HepG2 (cell line): ENCODE data around the gene SLC51B. TPM values are rescaled to one million over a fixed set of nuclear protein-coding genes. Genes with fewer than 3 reads are reported as not detected.

ENCODE experiments used
- ARHGAP35 ChIP-seq: sonication (generic); formaldehyde crosslinking; IDR thresholded peaks from 2 replicates; pipeline ENCODE4 v1.9.0; 2022; ENCODE audit warnings: mild to moderate bottlenecking, inconsistent platforms, moderate library complexity, missing genetic modification reagents, borderline replicate concordance
- ATF1 ChIP-seq: IDR thresholded peaks from 2 replicates; pipeline ENCODE4 v1.6.1; 2016; ENCODE audit warnings: mild to moderate bottlenecking, control low read depth
- BORCS8-MEF2B ChIP-seq: sonication (generic); formaldehyde crosslinking; IDR thresholded peaks from 2 replicates; pipeline ENCODE4 v1.8.0; 2022; ENCODE audit warnings: mild to moderate bottlenecking, missing genetic modification reagents
- CREM ChIP-seq, 2 experiments: sonication (generic) in 1 of 2; formaldehyde crosslinking in 1 of 2; IDR thresholded peaks; 2 replicates each; pipeline versions ENCODE4 v1.4.0 to v1.6.1; 2016 to 2020; ENCODE audit warnings: antibody characterized with exemption in 1 of 2, mild to moderate bottlenecking in 1 of 2, missing genetic modification reagents in 1 of 2
- CSRNP1 ChIP-seq: sonication (generic); formaldehyde crosslinking; IDR thresholded peaks from 2 replicates; pipeline ENCODE4 v1.8.1; 2023; ENCODE audit warnings: mild to moderate bottlenecking, missing genetic modification reagents
- FLYWCH1 ChIP-seq: sonication (generic); formaldehyde crosslinking; IDR thresholded peaks from 2 replicates; pipeline ENCODE4 v1.8.1; 2023; ENCODE audit warnings: mild to moderate bottlenecking, missing genetic modification reagents
- GATA4 ChIP-seq: sonication (generic); IDR thresholded peaks from 2 replicates; pipeline ENCODE4 v1.6.1; 2016; ENCODE audit warnings: antibody characterized with exemption, low read depth, borderline replicate concordance
- GPN1 ChIP-seq: sonication (generic); formaldehyde crosslinking; IDR thresholded peaks from 2 replicates; pipeline ENCODE4 v1.5.1; 2020; ENCODE audit warnings: missing genetic modification reagents, borderline replicate concordance
- GTF3A ChIP-seq: sonication (generic); formaldehyde crosslinking; conservative IDR thresholded peaks from 2 replicates; pipeline ENCODE4 v1.4.0; 2020; ENCODE audit warnings: mild to moderate bottlenecking, missing genetic modification reagents
- KAT7 ChIP-seq: IDR thresholded peaks from 2 replicates; pipeline ENCODE4 v1.6.1; 2018; ENCODE audit warnings: borderline replicate concordance, missing compliant biosample characterization
- MEF2D ChIP-seq: sonication (generic); formaldehyde crosslinking; IDR thresholded peaks from 2 replicates; pipeline ENCODE4 v1.5.1; 2020; ENCODE audit warnings: mild to moderate bottlenecking, missing genetic modification reagents
- MIER3 ChIP-seq: IDR thresholded peaks from 2 replicates; pipeline ENCODE4 v1.6.1; 2016; ENCODE audit warnings: missing compliant biosample characterization, borderline replicate concordance
- MIXL1 ChIP-seq: IDR thresholded peaks from 2 replicates; pipeline ENCODE4 v1.6.1; 2016
- PBX3 ChIP-seq: sonication (generic); formaldehyde crosslinking; IDR thresholded peaks from 2 replicates; pipeline ENCODE4 v1.8.1; 2023; ENCODE audit warnings: missing genetic modification reagents, inconsistent platforms, borderline replicate concordance
- PCBP2 ChIP-seq: fragments of 200-400 bp; formaldehyde crosslinking; optimal IDR thresholded peaks from 2 replicates; pipeline ENCODE3; 2018; ENCODE audit warnings: low read length, low read depth; ENCODE audit not compliant: poor library complexity, severe bottlenecking
- PPARG ChIP-seq: conservative IDR thresholded peaks from 2 replicates; pipeline ENCODE4 v1.6.1; 2016; ENCODE audit warnings: missing biosample characterization, missing genetic modification reagents
- ZGPAT ChIP-seq: IDR thresholded peaks from 2 replicates; pipeline ENCODE4 v1.6.1; 2016; ENCODE audit warnings: mild to moderate bottlenecking
- ZHX1 ChIP-seq: sonication (generic); formaldehyde crosslinking; IDR thresholded peaks from 2 replicates; pipeline ENCODE4 v1.8.1; 2022; ENCODE audit warnings: low read depth, mild to moderate bottlenecking, missing genetic modification reagents
- ZNF567 ChIP-seq: sonication (generic); formaldehyde crosslinking; IDR thresholded peaks from 2 replicates; pipeline ENCODE4 v1.8.1; 2023; ENCODE audit warnings: mild to moderate bottlenecking, missing genetic modification reagents, borderline replicate concordance
- ZNF652 ChIP-seq: IDR thresholded peaks from 2 replicates; pipeline ENCODE4 v1.6.1; 2016; ENCODE audit warnings: low read depth, borderline replicate concordance
- ZNF83 ChIP-seq: sonication (generic); formaldehyde crosslinking; IDR thresholded peaks from 2 replicates; pipeline ENCODE4 v1.4.0; 2020; ENCODE audit warnings: missing genetic modification reagents, mild to moderate bottlenecking, borderline replicate concordance
- ZNF879 ChIP-seq: sonication (generic); formaldehyde crosslinking; IDR thresholded peaks from 2 replicates; pipeline ENCODE4 v1.8.1; 2023; ENCODE audit warnings: missing genetic modification reagents
- polyA plus RNA-seq, 8 experiments: library from polyadenylated mRNA; depleted of rRNA in 3 of 8; stranded (reverse) in 7 of 8; unstranded in 1 of 8; fragments of >200 nt; fragmentation: Illumina TruSeq in 4 of 8; extraction: Trizol in 4 of 8; gene quantifications; 2 replicates each; pipeline versions ENCODE4 v1.2.1 to v1.2.3, GENCODE V29; 2011 to 2016; ENCODE audit warnings: low read depth in 4 of 8, missing spikeins in 1 of 8, mixed read lengths in 1 of 8; ENCODE audit not compliant: insufficient read depth in 1 of 8
- total RNA-seq, 5 experiments: library from RNA; depleted of rRNA; stranded (reverse); fragments of >200 nt; fragmentation: Illumina TruSeq; extraction: Trizol; gene quantifications; 2 replicates each; pipeline ENCODE4 v1.2.3, GENCODE V29; 2016; ENCODE audit warnings: low read depth in 1 of 5

The SLC51B gene
- total and polyA plus RNA-seq, 2 of the 13 experiments (the other 11 are each of a cell fraction or from before 2014, with no cell fraction given) = 14.9 to 17.1 TPM

GRCh38 chr15:65032801-65033537 lies 12.2 kb upstream of the SLC51B start (continued):
- no peak for TF ChIP-seq PCBP2
- TF ChIP-seq MEF2D = peak; percentile 14; the same call in 1 of the 2 replicates
- 0 out of 2 replicates have a peak, but pooled peaks have one; percentile 38 for TF ChIP-seq ZHX1 (CRISPR knock-in tag)
- peak; percentile 20; the same call in 1 of the 2 replicates for TF ChIP-seq GATA4
- peak; percentile 55; the same call in 1 of the 2 replicates for TF ChIP-seq CREM (IDR thresholded peaks at IDR 0.05)
- no peak for TF ChIP-seq CREM (CRISPR knock-in tag; IDR thresholded peaks at IDR 0.05)
- TF ChIP-seq ZNF567 (CRISPR knock-in tag) = 0 out of 2 replicates have a peak, but pooled peaks have one; percentile 67
- no peak for TF ChIP-seq ZNF652 (CRISPR knock-in tag)
- TF ChIP-seq PBX3 (CRISPR knock-in tag) = no peak
- 0 out of 2 replicates have a peak, but pooled peaks have one; percentile 29 for TF ChIP-seq CSRNP1 (CRISPR knock-in tag)
- peak; percentile 58; the same call in 1 of the 2 replicates for TF ChIP-seq MIXL1 (CRISPR knock-in tag)
- TF ChIP-seq GPN1 (CRISPR knock-in tag) = no peak
- TF ChIP-seq BORCS8-MEF2B (CRISPR knock-in tag) = peak; percentile 69; the same call in 1 of the 2 replicates
- TF ChIP-seq KAT7 = no peak
- TF ChIP-seq PPARG (CRISPR knock-in tag) = peak; percentile 55; the same call in 1 of the 2 replicates
- peak; percentile 51; the same call in 1 of the 2 replicates for TF ChIP-seq ZGPAT (CRISPR knock-in tag)
- TF ChIP-seq MIER3 (CRISPR knock-in tag) = peak; percentile 37; the same call in 1 of the 2 replicates
- no peak for TF ChIP-seq GTF3A (CRISPR knock-in tag)
- TF ChIP-seq ZNF879 (CRISPR knock-in tag) = no peak
- no peak for TF ChIP-seq ATF1
- no peak for TF ChIP-seq FLYWCH1
- TF ChIP-seq ARHGAP35 = 0 out of 2 replicates have a peak, but pooled peaks have one; percentile 68
- TF ChIP-seq ZNF83 = peak; percentile 37; the same call in 1 of the 2 replicates
